HepG2 (cell line): ENCODE results near the gene KIF3C. TPM values are rescaled to one million over a fixed set of nuclear protein-coding genes. Genes with fewer than 3 reads are reported as not detected.

Experiments used
- BORCS8-MEF2B ChIP-seq: sonication (generic); formaldehyde crosslinking; IDR thresholded peaks from 2 replicates; pipeline ENCODE4 v1.8.0; 2022; ENCODE audit warnings: mild to moderate bottlenecking, missing genetic modification reagents
- CBX1 ChIP-seq: IDR thresholded peaks from one replicate; pipeline ENCODE4 v1.6.1; 2016; ENCODE audit warnings: antibody characterized with exemption, low read depth
- EED ChIP-seq: sonication (generic); formaldehyde crosslinking; IDR thresholded peaks from 2 replicates; pipeline ENCODE4 v1.5.0; 2020; ENCODE audit warnings: mild to moderate bottlenecking, missing genetic modification reagents
- HBP1 ChIP-seq: IDR thresholded peaks from 2 replicates; pipeline ENCODE4 v1.6.1; 2016; ENCODE audit warnings: low read depth, control low read depth
- HNF1B ChIP-seq: sonication (generic); formaldehyde crosslinking; IDR thresholded peaks from 2 replicates; pipeline ENCODE4 v1.5.1; 2020; ENCODE audit warnings: mild to moderate bottlenecking, moderate library complexity, missing genetic modification reagents
- HOXA5 ChIP-seq: sonication (generic); formaldehyde crosslinking; IDR thresholded peaks from 2 replicates; pipeline ENCODE4 v1.4.0; 2020; ENCODE audit warnings: missing genetic modification reagents
- PCBP1 ChIP-seq: fragments of 200-400 bp; formaldehyde crosslinking; IDR thresholded peaks from 2 replicates; pipeline ENCODE4 v1.6.1; 2017; ENCODE audit warnings: mild to moderate bottlenecking, low read depth, low read length, borderline replicate concordance
- PRDM10 ChIP-seq: sonication (generic); formaldehyde crosslinking; IDR thresholded peaks from 2 replicates; pipeline ENCODE4 v1.4.0; 2020; ENCODE audit warnings: low read depth, missing genetic modification reagents
- RELA ChIP-seq: sonication (generic); formaldehyde crosslinking; IDR thresholded peaks from 2 replicates; pipeline ENCODE4 v1.4.0; 2020; ENCODE audit warnings: missing genetic modification reagents
- SAFB2 ChIP-seq: sonication (generic); formaldehyde crosslinking; IDR thresholded peaks from 2 replicates; pipeline ENCODE4 v1.5.1; 2020; ENCODE audit warnings: missing genetic modification reagents, low read depth, mild to moderate bottlenecking, borderline replicate concordance
- SMYD3 ChIP-seq: sonication (generic); formaldehyde crosslinking; IDR thresholded peaks from 2 replicates; pipeline ENCODE4 v1.8.1; 2023; ENCODE audit warnings: mild to moderate bottlenecking, missing genetic modification reagents
- SOX13 ChIP-seq, 3 experiments: fragments of 450-650 bp in 1 of 3; sonication (generic) in 1 of 3; formaldehyde crosslinking in 1 of 3; IDR thresholded peaks in 2 of 3; conservative IDR thresholded peaks in 1 of 3; 2 replicates each; pipeline versions ENCODE4 v1.5.0 to v1.6.1; 2016 to 2020; ENCODE audit warnings: antibody characterized with exemption in 1 of 3, mild to moderate bottlenecking in 1 of 3, missing compliant biosample characterization in 1 of 3, missing genetic modification reagents in 1 of 3, moderate library complexity in 1 of 3
- TBP ChIP-seq: sonication (generic); formaldehyde crosslinking; IDR thresholded peaks from 2 replicates; pipeline ENCODE4 v1.5.0; 2020; ENCODE audit warnings: missing genetic modification reagents
- TBX3 ChIP-seq: fragments of 450-650 bp; IDR thresholded peaks from 2 replicates; pipeline ENCODE4 v1.6.1; 2017; ENCODE audit warnings: antibody characterized with exemption, mild to moderate bottlenecking, inconsistent platforms, borderline replicate concordance
- TOPORS ChIP-seq: sonication (generic); formaldehyde crosslinking; IDR thresholded peaks from 2 replicates; pipeline ENCODE4 v1.8.0; 2023; ENCODE audit warnings: mild to moderate bottlenecking, missing genetic modification reagents
- ZIK1 ChIP-seq: sonication (generic); formaldehyde crosslinking; IDR thresholded peaks from 2 replicates; pipeline ENCODE4 v1.5.0; 2020; ENCODE audit warnings: mild to moderate bottlenecking, low read depth, missing genetic modification reagents, borderline replicate concordance
- ZKSCAN8 ChIP-seq: IDR thresholded peaks from 2 replicates; pipeline ENCODE4 v1.6.1; 2016; ENCODE audit warnings: borderline replicate concordance, missing genetic modification reagents, missing compliant biosample characterization
- ZNF121 ChIP-seq: sonication (generic); formaldehyde crosslinking; IDR thresholded peaks from 2 replicates; pipeline ENCODE4 v1.5.0; 2020; ENCODE audit warnings: mild to moderate bottlenecking, missing genetic modification reagents
- ZNF282 ChIP-seq: fragments of 450-650 bp; IDR thresholded peaks from 2 replicates; pipeline ENCODE4 v1.6.1; 2018; ENCODE audit not compliant: partially characterized antibody
- ZNF550 ChIP-seq: sonication (generic); formaldehyde crosslinking; IDR thresholded peaks from 2 replicates; pipeline ENCODE4 v1.4.0; 2020; ENCODE audit warnings: mild to moderate bottlenecking, missing genetic modification reagents, borderline replicate concordance
- ZNF749 ChIP-seq: sonication (generic); formaldehyde crosslinking; IDR thresholded peaks from 2 replicates; pipeline ENCODE4 v1.8.0; 2022; ENCODE audit warnings: mild to moderate bottlenecking, missing genetic modification reagents, moderate library complexity, borderline replicate concordance
- ZNF878 ChIP-seq: sonication (generic); formaldehyde crosslinking; IDR thresholded peaks from 2 replicates; pipeline ENCODE4 v1.8.1; 2023; ENCODE audit warnings: mild to moderate bottlenecking, missing genetic modification reagents, moderate library complexity
- ZSCAN12 ChIP-seq: sonication (generic); formaldehyde crosslinking; IDR thresholded peaks from 2 replicates; pipeline ENCODE4 v1.9.0; 2021; ENCODE audit warnings: mild to moderate bottlenecking, missing genetic modification reagents
- polyA plus RNA-seq, 8 experiments: library from polyadenylated mRNA; depleted of rRNA in 3 of 8; stranded (reverse) in 7 of 8; unstranded in 1 of 8; fragments of >200 nt; fragmentation: Illumina TruSeq in 4 of 8; extraction: Trizol in 4 of 8; gene quantifications; 2 replicates each; pipeline versions ENCODE4 v1.2.1 to v1.2.3, GENCODE V29; 2011 to 2016; ENCODE audit warnings: low read depth in 4 of 8, missing spikeins in 1 of 8, mixed read lengths in 1 of 8; ENCODE audit not compliant: insufficient read depth in 1 of 8
- total RNA-seq, 5 experiments: library from RNA; depleted of rRNA; stranded (reverse); fragments of >200 nt; fragmentation: Illumina TruSeq; extraction: Trizol; gene quantifications; 2 replicates each; pipeline ENCODE4 v1.2.3, GENCODE V29; 2016; ENCODE audit warnings: low read depth in 1 of 5

Gene KIF3C
- total and polyA plus RNA-seq, 2 of the 13 experiments (the other 11 are each of a cell fraction or from before 2014, with no cell fraction given), result 3.6 to 4.9 TPM

GRCh38 chr2:25954199-25954752 lies 28.0 kb downstream of the KIF3C start (continued):
- TF ChIP-seq PCBP1 (no peak), BORCS8-MEF2B (CRISPR knock-in tag) (no peak), ZNF282 (no peak), ZSCAN12 (CRISPR knock-in tag) (no peak), ZIK1 (CRISPR knock-in tag) (no peak), SMYD3 (CRISPR knock-in tag) (no peak), HOXA5 (CRISPR knock-in tag) (no peak), TBX3 (no peak), HBP1 (no peak), TBP (no peak), SAFB2 (CRISPR knock-in tag) (no peak), ZNF121 (CRISPR knock-in tag) (no peak), PRDM10 (CRISPR knock-in tag) (no peak), RELA (CRISPR knock-in tag) (no peak), CBX1 (no peak), SOX13 (IDR thresholded peaks at IDR 0.05) (no peak), SOX13 (CRISPR knock-in tag; conservative IDR thresholded peaks at IDR 0.05 in 1 of 2, IDR thresholded peaks at IDR 0.05 in 1 of 2) (peak in 1 of 2 experiments; percentile 70; a peak in 2 of 4 replicates), ZKSCAN8 (CRISPR knock-in tag) (no peak), ZNF878 (CRISPR knock-in tag) (no peak), ZNF749 (CRISPR knock-in tag) (no peak), HNF1B (CRISPR knock-in tag) (no peak), EED (CRISPR knock-in tag) (no peak), ZNF550 (CRISPR knock-in tag) (no peak), TOPORS (CRISPR knock-in tag) (no peak)
